HG03039 (cell line): ENCODE results near the gene COG8.
"Not testable (repeated sequence)": the region's sequence is repeated elsewhere in the genome, so short reads cannot be mapped to it uniquely, and the experiment has no call there.

Experiments used
- ATAC-seq: cut with Tn5 transposase; IDR thresholded peaks from one replicate; pipeline ENCODE4 v1.9.1; 2021; ENCODE audit warnings: mild to moderate bottlenecking, moderate library complexity; ENCODE audit not compliant: unreplicated experiment

The COG8 gene

GRCh38 chr16:69294051-69294450 lies 45.3 kb downstream of the COG8 start:
- ATAC-seq = no peak

GRCh38 chr16:69293401-69293800 lies 46.0 kb downstream of the COG8 start:
- ATAC-seq = no peak

- ATAC-seq = not testable (repeated sequence)
Measured at GRCh38 chr16:69291657-69292056, 47.7 kb downstream of the COG8 start.

GRCh38 chr16:69286941-69287713 lies 52.2 kb downstream of the COG8 start:
- ATAC-seq = no peak

- no peak for ATAC-seq
Measured at GRCh38 chr16:69285240-69285639, 54.1 kb downstream of the COG8 start.

GRCh38 chr16:69283851-69284250 lies 55.5 kb downstream of the COG8 start:
- no peak for ATAC-seq

- ATAC-seq = no peak
Measured at GRCh38 chr16:69277413-69277812, 62.0 kb downstream of the COG8 start.
